ENCODE data around the gene RTN4.

RTN4 gene

DNA sequence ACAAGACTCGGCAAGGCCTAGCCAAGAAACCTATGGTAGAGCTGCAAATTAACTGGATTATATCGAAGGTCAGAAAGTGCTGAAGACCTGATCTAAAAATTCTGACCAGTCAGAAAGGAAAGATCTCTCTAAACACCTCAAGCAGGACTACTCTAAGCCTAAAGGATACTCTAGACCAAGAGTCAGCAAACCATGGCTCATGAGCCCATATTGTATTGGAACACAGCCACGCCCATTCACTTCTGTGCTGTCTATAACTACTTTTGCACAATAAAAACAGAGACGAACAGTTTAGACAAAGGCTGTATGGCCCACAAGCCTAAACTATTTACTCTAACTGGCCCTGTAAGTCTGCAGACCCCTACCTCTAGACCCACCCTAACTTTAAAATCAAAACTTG is 18.7 kb downstream of the RTN4 start:
- no peak for DNase-seq

DNA sequence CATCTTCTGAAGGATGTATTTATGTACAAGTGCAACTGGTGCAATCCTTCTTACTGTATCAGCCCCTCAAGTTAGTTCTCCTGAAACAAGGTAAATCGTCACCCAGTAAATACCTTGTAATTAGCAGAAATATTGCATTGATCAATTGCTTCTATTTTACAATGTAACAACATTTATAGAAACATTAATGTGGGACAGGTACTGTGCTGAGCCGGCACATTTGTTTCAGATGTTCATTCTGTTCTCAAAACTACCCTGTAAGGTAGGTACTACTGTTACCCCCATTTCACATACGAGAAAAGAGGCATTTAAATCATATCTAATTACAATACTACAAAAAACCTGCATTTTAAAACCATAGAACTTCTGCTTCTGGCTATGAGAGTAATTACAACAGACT is 19.5 kb downstream of the RTN4 start:
- no peak for DNase-seq

DNA sequence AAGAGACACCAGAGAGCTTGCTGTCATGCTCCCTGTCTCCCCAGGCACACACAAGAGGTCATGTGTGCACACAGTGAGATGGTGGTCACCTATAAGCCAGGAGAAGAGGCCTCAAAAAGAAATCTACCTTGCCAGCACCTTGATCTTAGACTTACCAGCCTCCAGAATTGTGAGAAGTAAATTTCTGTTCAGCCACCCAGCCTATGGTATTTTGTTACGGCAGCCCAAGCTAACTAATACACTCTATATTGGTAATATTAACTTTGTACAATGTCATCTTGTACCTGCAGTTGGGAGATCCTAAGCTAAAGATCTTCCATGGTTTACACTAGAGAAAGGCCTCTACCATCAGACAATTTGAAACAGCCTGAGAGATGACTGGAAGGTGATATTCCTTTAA is 21.2 kb downstream of the RTN4 start:
- DNase-seq, result no peak

DNA sequence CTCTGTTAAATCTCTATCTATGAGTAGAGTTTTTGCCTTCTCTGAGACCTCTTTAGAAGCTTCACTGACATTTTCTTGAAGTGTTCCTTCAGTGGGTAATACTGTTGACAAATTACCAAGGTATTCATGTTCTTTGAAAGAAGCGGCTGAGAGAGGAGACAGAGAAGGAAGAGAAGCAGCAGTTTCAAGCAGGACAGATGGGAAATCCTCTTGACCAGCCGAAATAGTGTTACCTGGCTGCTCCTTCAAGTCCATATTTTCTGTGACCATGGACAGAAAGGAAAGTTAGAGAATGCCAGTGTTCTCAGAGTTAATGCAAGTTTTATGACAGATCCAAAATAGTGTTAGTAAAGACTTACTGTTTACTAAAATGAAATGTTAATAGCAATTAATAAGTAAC is 23.0 kb downstream of the RTN4 start:
- no peak for DNase-seq

DNA sequence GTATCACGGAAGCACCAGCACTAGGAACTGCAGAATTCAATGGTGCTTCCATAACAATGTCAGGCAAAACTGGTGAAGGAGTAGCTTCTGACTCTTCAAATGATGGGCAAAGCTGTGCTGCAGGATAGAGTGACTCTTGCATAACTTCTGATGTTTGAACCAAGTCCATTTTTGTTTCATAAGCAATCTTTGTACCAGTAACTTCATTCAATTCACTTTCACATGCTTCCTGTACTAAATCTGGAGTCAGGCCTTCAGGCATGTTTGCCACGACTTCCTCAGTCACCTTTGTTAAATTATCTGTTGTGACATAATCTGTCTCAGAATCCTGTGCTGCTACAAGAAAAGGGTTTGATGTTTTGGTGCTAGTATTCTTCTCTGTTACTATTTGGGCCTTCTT is 24.0 kb downstream of the RTN4 start:
- DNase-seq, result no peak

DNA sequence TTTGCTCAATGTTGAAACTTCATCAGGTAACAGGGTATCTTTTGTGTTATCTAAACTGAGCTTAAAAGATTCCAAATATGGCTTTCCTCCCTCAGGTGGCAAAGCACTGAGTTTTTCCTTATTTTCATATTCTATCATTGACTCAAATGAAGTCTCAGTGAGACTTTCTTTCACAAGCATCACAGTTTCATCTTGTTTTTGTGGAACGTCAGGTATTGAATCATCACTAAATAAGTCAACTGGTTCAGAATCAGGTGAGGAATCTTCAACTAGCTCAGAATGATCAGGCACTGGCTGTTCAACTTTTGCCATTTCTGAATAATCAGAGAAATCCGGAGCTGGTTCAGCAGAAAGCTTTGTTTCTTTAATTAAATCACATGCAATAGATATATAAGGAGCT is 24.6 kb downstream of the RTN4 start:
- DNase-seq, result no peak

DNA sequence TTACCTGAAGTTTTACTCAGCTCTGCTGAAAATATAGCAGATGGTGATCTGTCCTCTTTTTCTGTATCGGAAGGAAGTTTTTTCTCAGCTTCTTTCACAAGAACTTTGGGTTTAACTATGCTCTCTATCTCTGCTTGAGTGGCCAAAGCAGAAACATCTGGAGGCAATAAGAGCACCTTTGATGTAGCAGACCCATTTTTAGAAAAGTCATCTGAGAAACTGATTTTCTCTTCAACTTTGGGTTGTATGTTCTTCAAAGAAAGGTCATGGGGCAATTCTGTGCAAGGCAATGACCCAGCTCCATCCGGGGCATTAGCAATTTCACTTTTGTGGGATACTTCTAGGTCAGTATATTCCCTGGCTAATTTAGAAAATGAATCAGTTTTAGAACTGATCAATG is 25.2 kb downstream of the RTN4 start:
- no peak for DNase-seq

DNA sequence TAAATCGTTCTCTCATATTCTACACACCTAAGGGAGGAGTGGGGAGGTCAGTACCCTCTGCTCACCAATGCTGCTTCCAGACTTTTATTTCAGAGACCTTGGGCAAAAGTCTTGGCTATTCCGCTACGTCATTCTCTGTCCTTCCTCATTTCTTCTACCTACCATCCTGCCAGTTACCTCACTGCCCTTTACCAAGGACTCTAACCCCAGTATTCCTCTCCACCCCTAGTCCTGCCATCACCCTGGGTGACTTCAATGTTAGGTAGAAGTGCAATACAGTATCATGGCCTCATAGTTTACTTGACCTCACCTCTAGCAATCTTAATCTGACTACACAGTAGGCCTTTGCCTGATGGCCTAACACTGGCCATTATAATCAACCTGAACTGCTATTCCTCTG is 27.8 kb downstream of the RTN4 start:
- DNase-seq, result no peak

DNA sequence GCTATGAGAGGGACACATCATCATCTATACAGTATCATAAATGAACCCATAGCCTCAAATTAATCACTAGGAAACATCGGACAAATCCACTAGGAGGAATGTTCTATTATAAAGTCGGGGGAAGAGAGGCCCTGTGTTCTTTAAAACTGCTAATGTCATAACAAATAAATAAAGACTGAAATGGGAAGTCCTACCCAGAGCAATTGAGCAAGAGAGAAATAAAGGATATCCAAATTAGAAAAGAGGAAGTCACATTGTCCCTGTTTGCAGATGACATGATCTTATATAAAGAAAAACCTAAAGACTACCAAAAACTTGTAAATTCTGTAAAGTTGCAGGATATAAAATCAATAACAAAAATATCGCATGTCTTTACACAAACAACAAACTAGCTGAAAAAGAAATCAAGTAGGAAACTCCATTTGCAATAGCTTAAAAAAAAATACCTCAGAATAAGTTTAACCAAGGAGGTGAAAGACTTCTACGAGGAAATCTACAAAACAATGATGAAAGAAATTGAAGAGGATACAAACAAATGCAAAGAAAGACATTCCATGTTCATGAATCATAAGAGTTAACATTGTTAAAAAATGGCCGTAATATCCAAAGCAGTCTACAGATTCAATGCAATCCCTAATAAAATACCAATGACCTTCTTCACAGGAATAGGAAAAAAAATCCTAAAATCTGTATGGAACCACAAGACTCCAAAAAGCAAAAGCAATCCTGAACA is 30.6 kb downstream of the RTN4 start:
- no peak for DNase-seq

DNA sequence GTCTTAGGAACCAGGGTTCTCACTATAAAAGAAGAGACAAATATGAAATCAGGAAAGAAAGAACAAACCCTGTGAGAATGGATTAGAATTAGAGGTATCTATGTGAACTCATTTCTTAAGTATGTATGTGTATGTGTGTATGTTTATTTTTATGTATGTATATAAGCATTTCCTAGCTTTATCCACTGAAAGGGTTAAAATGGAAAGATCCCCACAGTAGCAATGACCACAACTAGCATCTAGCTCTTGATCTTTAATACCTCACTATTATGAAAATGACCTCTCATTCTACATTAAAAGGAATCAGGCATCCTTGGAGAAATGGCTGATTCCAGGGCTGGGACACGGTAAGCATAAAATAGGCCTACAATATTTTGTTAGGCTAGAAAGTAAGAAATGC is 31.6 kb downstream of the RTN4 start:
- DNase-seq, result no peak

DNA sequence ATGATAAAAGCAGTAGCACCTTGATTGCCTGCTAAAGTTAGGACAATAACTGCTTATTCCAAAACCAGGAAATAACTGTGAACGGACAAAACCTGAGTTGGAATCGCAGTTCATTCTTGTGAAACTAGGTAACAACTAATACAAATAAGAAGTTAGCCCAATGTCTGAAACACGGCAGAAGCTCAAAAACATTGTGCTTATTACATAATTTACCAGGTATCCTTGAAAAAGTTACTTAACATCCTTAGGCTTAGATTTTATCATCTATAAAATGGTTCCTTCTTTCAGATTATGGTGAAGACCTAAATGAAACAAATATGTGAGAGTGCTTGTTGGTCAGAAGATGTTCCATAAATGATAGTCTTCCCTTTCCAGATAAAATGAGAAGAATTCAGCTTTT is 32.4 kb downstream of the RTN4 start:
- no peak for DNase-seq

DNA sequence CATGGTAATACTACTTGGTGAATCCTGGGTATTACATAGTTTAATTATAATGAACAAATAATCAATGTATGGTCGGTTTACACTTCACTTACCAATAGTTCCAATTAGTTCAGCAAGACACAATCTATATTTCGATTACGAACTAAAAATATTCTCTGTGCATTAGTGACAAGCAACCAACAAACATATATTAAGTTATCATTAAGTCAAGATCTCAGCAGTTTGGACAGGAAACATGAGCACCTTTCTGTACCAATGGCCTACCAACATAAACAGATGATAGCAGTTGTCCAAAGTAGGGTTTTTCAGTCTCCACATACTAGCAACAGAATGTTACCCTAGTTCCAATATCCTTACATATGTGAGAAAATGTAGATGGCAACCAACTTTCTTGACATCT is 32.8 kb downstream of the RTN4 start:
- DNase-seq, result no peak

DNA sequence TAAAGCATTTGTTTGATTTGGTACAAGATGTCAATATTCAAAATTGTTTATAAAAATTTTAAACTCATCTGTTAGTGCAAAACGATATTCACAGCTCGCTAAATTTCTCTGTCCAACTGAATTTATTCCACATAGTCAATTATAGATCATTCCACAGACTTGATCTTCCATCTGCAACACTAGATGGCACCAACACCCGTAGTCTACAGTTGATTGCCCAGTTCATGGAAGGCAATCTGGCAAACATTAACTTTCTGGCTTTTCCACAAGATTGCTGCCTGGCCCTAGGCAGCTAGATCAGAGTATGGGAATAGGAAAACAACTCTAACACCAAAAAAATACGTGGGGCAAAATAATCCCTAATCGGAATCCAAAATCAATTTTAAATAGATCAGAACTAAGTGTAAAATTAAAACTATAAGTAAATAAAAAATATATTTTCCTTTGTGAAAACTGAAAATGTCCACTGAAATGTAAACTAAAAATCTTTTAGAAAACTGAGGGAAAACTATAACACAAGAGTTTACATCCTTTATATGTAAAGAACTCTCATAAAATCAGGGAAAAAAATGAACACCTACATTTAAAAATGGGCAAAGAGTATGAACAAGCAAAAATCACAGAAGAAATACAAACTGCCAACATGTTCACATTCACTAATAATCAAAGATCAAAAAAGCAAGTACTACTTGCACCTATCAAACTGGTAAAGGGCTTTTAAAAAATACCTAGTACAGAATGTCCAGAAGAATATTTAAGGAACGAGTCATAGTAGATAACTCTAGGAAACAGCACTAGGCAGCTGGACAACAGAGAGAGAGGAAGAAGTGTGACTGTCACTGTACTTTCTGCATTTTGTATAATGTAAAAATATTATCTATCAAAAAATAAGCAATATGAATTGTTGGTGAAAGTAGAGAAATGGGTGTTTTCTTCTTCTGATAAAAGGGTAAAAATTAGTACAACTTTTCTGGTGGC is 35.0 kb downstream of the RTN4 start:
- no peak for DNase-seq

DNA sequence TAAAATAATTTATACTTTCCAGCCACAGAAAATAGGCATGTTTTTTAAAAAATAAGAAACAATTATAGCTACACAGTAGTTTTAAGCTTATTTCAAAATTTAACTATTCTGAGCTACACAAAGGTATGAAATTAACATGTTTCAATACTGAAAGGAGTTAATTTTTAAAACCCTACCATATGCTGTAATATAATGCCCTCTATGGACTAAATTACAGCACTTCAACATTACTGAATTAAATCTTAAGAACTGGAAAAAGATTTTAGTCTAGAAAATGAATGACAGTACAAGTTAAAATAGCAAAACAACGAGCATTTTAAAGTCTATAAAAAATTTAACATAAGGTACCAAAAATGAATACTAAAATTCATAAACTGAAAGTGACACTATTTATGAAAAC is 36.3 kb downstream of the RTN4 start:
- DNase-seq, result no peak

DNA sequence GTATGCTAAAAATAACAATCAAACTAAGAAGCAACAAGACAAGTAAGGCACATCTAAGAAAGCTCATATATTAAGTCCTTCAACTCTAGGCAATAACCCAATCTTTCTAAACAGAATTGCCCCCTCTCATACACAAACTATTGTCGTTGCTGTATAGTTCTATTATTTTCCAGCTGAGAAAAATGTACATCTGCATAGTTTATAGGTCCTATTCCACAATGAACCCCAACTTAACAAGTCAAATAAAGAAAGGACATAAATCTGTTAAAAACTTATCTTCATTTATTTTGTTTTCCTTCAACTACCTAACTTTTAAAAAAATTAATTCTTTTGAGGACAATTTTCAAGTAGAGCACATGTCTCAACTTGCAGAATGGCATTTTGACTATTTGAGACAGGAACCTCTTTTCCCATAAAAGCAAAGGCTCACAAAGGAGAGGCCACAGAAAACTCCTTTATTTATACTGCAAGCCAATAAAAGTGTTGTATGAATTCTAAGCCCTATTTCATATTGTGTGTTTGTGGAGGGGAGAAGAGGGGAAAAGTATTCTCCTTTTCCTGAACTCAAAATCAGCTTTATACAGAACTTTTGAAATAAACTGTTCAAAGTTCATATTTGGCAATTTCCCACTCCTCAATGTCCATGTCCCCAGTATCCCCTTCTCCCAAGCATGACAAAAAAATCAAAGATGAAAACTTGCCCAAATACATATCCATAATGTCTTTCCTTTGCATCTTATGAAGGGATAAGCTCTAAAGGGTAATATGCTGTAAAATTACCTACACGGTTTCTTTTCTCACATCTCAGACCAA is 37.4 kb downstream of the RTN4 start:
- DNase-seq, result no peak

DNA sequence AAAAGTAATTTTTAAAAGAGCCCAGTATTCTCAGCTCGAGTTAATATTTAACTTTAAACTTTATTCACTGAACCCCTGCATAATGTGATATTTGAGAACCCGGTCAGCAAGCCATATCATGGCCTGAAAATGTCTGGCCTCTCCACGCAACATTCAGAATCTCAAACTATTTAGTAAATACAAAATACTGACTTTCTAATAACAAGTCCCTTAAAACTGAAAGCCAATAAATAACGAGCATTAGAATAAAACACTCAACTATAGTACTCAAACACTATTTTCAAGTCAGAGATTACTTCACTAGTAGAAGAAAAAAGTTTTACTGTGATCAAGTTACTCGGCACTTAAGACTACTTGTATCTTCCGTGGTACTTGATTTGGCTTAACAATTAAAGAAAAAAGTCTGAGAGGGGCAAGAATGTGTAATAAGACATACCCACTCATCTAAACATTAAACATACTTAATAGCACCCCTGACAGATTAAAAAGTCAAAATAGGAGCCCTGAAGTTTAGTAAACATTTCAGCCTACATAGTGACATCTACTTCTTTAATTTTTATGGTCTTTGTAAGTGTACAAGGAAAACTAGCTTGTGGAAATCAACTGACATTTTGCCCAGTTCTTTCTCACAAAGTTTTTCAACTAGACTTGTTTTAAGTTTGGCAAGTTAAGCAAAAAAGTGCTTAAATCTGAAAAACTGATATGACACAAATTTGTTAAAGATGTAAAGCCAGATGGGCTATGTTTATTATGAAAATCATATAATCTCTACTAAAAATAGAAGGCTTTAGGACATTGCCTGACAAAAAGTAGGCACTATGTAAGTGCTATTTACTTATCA is 38.2 kb downstream of the RTN4 start:
- DNase-seq, result no peak

DNA sequence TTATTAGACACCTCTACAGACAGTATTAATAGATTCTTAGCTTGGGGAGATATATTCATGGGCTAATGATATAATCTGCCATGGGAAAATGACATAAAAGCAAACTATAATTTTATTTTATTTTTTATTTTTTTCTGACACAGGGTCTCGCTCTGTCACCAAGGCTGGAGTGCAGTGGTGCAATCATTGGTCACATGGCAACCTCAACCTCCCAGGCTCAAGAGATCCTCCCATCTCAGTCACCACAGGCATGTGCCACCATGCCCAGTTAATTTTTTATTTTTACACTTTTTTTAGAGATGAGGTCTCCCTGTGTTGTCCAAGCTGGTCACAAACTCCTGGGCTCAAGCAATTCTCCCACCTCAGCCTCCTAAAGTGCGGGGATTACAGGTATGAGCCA is 39.3 kb downstream of the RTN4 start:
- no peak for DNase-seq

DNA sequence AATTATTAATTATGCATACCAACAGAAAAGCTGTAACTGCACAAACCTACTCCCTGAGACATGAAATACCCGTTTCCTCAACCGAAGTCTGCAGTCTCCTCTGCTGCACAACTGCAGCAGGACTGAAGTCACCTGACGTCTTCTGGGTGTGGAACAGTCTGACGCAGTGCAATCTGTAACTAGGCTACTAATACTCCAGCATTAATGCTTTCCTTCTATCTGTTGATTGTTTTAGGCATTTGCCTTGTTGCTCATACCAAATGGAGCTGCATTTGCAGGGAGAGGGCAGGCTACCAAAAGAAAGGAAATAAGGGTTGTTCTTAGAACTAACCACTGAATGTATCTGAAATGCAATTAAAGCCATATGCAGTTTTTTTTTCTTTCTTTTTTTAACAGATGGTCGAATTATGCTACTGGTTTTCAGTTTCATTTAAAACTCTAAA is 40.1 kb downstream of the RTN4 start:
- DNase-seq, result no peak

DNA sequence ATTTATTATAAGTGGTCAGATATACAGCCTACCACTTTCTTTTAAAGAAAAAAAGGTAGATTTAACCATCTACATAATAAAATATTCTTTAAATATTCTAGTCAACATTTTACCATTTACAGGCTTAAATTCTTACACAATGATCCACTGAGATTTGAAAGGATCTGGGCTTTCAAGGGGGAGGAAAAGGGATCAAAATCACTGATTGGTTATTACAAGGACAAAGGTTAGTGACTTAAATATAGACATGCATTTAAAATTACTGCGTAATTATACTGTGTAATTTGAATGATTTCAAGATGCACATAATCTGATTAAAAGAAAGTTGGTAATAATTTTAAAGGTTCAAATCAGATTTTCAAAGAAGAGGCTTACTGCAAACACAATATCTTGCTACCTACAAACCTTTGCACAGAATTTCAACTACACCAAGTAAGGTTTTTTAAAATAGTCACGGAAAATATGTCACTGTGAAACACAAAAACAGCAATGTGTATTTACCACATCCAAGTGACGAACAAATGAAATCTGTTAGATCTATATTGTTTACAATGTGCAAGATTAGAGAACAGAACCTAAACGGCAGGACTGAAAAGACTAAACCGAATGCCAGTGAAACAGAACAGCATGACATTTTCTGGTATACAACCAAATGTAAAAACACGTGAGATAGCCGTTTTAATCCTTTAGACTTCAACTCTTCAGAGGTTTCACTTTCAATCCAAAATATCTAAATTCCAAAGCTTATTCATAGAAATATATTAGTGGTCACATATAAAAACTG is 40.8 kb downstream of the RTN4 start:
- no peak for DNase-seq

DNA sequence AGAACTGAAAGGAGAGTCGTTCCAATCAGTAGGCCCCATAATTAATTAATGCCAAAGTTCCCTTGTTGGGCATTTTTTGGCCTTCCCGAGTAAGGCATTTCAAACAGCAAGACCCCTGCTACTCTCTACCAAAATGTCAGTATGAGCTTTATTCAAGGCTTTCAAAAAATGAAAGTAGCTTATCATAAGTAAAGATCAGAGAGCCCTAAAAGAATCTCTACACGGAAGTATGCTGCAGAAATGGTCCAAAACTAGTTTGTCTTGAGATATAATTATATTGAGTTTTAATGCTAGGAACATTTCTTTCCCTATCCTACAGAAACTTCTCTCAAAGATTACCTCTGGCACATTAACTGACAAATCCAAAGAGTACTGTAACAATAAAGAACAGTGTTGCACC is 43.9 kb downstream of the RTN4 start:
- DNase-seq, result no peak

Measured in NCI-H1417 treated with DMSO at 0.1 percent for 48 hours (cell line).